ENCODE results near the gene ILKAP.
A peak's percentile ranks its signal among the peaks of the same experiment; 100 is the strongest.

The ILKAP gene, protein sequence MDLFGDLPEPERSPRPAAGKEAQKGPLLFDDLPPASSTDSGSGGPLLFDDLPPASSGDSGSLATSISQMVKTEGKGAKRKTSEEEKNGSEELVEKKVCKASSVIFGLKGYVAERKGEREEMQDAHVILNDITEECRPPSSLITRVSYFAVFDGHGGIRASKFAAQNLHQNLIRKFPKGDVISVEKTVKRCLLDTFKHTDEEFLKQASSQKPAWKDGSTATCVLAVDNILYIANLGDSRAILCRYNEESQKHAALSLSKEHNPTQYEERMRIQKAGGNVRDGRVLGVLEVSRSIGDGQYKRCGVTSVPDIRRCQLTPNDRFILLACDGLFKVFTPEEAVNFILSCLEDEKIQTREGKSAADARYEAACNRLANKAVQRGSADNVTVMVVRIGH

DNA sequence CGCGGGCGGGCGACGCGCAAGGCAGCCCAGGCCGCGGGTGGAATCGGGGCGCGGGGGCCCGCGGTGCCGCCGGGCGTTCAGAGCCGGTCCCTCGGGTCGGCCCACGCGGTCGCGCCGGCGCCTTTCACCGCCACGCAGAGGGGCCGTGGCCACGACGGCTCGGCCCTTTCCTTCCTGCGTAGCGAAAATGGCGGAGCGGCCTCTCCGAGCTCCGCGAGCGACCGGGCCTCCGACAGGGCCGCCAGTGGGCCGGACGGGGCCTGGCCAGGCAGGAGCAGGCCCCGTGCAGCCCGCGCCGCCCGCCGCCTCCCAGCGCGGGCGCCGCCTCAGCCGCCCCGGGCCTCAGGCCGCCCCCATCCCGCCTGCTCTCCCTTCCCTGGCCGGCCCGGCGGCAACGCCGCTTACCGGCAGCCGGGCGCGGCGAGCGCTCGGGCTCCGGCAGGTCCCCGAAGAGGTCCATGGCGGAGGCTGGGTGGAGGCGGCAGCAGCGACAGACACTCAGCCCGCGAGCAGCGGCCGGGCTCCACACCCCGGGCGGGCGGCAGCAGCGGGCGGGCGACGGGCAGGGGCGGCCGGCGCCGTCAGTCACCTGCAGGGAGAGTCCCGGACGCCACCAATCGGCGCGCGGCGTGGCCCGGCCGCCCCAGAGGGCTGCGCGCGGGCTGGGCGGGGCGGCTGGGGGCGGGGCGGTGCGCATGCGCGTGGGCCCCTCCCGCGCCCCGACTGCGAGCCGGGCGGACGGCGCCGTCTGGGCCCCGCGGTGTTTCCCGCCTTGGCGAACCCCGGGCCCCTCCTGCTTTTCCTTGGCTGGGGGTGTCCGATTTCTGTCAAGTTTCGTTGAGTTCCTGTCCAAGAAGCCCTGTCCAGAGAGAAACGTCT, at the start of gene ILKAP:
TSS of gene ILKAP (minus strand) at position 602 of the 879 bp plus-strand sequence. CDS start at position 460, 142 bp downstream.
- peak; percentile 56 for DNase-seq

DNA sequence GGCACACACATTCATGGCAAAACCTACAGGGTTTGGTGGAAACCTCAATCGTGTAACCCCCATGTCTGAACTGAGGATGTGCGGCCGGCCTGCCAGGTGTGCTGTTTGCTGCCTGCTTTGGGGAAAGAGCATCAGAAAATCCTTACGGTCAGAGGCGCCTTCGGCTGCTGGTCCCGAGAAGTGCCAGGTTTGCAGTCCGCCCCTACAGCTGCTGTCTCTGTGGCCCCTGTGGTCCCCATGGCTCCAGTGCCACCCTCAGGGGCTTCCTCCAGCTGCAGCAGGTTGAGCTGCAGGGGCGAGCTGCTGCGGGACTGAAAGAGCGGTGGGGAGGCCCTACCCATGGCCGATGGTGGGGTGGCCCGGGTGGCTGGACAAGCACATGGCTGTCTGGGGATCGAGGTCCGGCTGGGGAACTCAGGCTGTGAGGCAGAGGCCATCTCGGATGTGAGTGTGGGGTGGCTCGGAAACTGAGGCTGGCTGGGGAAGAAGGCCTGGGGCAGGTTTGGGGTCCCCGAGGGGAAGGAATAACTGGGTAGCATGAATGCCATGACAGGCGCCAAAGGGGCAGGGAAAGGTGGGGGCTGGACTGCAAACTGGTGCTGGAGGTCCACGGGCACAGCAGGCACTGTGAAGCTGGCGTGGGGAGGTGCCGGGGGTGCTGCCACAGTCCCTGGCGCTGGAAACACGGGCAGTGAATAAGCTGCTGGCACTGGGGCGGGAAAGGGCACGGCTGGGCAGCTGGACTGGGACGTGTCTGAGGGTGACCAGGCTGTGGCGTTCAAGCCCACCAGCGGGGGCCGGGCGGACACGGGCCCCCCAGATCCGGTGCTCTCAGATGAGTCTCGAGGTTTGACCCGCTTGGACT, 49.5 kb upstream of the ILKAP start:
- DNase-seq: no peak

DNA sequence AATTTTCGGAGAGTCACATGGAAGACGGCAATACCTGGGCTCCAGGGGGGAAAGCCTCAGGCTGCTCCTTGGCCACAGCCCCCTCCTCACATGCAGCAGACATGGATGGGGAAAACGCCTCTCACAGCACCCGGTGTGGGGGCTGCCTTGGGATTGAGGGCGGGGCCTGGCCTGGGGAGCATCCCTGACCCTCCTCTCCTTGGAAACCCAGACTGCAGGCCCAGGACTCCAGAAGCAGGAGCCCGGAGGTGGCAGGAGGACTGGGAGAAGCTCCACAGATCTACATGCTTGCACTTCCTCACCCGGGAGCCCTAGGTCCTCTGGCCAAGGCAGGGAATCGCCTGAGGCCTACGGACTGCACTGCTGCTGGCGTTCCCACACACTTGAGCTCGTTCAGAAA, 48.5 kb upstream of the ILKAP start:
- no peak for DNase-seq

DNA sequence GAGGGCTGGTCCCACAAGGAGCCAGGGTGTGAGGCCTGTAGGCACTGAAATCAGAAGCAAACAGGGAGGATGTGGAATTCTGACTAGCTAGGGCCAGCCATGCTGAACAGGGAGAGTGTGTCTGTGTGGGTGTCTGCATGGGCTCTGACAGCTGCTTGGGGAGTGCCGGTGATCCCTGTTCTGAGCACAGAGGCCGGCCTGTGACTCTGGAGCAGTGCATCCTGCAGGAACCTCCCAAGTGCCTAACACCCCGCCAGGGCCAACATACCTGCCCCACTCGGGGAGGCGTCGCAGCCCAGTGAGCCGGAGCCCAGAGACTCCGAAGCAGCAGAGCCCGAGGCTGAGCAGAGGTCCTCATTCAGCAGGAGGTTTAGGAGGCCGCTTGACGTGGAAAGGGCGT, 47.8 kb upstream of the ILKAP start:
- no peak for DNase-seq

DNA sequence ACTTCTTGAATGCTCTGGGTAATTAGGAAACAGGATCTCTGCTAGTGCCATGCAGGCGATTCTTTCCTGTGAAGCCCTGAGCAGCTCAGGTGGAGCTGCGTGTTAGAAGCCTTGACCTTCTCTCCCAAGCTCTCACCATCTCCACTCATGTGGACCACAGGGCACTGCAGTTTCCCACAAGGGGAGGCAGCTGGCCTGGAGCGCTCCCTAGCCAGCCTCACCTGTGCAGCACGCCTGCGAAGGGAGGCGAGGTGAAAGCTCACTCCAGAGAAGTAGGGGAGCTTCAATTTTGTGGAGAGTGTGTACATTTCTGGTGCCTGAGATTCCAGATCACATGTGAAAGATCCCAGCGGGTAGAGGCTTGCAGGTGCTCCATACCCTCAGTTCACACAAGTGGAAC, 47.4 kb upstream of the ILKAP start:
- DNase-seq: no peak

DNA sequence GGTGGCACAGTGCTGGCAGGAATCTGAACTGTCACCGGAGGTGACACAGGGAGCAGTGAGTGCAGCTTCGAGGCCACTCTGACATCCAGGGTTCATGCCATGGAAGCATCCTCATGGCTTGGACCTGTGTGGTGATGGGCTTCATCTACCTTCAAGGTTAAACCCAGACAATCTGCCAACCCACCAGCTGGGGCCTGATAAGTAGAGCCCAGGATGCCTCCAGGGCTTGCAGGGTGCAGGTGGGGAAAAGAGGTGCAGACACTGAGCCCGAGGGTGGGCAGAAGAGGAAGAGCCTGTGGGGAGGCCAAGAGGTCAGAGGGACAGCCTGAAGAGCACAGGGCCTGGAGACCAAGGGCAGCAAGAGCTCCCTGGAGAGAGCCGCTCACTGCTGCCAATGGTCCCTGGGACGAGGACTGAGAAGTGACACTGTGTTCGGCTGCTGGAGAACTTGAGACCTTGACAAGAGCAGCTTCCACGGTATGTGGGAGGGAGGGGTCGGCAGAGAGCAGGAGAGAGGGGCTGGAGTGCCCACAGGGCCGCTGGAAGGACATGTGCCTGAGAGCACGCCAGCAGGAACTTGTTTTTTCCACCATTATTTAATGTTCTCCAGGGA, 44.5 kb upstream of the ILKAP start:
- DNase-seq: no peak

DNA sequence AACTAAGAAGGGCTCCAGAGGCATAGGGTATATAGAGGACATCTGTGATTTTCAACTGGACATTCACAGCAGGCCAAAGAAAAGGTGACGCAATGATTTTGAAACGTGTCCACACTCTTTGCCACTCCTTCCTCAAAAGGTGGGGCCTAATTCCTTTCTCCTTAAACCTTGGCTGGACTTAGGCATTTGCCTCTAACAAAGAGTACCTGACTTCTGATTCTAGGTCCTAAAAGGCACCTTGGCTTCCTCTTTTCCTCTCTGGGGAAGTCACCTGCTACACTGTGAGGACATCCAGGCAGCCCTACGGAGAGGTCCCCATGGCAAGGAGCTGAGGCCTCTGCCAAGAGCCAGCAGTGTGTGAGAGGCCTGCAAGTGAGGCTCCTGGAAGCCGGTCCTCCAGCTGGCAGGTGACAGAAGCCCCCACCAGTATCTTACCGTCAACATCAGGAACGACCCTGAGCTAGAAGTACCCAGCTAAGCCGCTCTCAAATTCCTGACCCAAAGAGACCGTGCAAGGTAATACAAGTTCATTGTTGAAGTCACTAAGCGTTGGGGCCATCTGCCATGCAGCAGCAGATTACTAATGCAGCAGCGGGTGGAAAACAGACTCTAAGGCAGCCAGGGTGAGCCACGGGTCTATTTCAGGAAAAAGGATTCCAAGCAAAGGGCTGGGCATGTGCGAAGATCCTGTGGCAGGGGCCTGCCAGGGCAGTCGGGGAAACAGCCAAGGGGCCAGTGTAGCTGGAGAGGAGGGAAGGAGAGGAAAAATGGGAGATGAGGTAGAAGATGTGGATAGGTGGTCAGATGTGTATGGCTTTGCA, 43.7 kb upstream of the ILKAP start:
- no peak for DNase-seq

DNA sequence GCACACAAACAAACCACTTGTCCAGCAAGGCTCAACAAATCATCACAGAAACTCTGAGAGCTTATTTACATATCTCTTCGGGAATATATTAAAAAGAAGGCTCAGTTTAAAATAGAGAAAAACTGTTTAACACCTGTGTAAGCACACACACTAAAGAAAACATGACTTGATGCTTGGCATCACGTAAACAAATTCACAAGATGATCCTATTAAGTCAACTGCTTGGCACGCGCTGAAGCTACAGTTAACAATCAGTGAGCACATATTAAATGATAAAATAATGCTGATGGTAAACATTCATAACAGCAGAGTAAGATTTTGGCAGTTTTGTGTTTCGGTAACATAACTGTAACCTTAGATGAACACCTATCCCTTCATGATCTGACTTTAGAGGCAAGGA, 40.7 kb upstream of the ILKAP start:
- no peak for DNase-seq

DNA sequence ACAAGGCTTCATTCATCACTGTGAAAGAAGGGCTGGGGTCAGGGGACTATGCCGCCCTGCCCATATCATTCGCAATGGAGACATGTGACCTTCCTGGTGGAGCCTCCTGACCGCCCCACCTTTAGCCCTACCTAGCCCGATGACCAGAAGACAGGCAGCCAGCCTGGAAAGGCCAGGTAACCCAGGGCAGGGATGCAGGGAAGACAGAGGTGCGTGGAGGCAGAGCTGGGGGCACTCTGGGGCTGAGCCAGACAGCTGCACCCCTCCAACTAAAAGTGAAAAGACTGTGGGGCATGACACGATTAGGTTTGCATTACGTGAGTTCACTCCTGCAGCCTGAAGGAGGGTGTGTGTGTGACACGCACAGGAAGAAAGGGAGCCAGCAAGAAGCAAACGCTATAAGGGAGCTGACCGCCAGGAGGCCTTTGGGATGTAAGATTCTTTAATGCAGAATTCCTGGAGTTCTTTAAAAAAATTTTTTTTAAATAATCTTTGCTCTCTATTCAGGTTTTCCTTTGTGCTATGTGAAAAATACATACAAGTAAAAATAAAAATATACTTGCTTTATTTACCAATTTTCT, 40.1 kb upstream of the ILKAP start:
- DNase-seq: no peak

DNA sequence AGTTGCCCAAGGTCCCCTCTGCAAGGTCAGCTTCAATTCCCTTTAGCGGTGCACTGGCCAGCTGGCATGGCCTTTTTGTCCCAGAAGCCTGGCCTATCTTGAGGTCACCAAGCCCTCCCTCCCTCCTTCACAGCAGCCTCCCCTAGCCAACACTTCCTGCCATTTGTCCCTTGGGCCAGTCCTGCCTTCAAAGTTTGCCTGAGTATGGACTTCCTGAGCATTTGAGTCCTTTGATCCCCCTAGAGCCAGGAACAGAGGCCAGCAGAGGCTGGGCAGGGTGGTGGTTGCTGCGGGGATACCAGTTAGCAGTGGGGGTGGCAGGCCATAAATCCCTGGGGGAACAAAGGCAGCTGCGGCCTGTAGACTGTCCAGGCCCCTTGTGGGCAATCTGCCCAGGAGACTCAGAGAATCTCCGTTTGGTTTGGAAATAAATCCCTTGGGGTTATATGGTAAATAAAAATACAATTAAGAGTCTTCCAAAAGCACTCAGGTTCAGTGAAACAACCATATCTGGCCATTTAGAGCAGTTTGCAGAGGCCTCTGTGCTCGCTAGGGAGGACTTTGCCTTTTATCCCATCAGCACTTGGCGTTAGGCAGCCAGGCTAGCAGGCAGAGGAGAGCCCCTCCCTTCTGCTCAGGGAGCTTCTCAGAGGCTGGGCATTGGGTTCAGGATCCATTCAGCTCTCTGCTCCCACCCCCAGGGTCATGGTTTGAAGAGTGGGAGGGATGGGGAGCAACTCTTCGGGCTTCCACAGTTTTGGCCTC, 39.4 kb upstream of the ILKAP start:
- no peak for DNase-seq

DNA sequence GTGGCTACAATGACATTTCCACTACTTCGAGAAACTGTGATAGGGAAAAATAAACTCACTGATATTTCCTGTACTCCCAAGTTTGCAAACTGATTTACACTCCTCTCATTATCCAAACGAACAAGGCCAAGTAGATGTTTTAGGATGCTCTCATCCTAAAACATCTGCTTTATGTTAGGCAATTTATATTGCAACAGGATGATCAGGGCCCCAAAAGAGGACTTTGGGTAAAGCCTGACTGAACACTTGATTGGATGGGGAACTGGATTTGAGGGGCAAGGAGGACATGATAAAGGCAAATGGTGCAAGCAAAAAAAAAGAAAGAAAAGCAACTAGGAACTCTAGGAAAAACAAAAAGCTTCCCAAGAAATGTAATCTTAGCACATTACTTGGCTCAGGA, 38.5 kb upstream of the ILKAP start:
- no peak for DNase-seq

DNA sequence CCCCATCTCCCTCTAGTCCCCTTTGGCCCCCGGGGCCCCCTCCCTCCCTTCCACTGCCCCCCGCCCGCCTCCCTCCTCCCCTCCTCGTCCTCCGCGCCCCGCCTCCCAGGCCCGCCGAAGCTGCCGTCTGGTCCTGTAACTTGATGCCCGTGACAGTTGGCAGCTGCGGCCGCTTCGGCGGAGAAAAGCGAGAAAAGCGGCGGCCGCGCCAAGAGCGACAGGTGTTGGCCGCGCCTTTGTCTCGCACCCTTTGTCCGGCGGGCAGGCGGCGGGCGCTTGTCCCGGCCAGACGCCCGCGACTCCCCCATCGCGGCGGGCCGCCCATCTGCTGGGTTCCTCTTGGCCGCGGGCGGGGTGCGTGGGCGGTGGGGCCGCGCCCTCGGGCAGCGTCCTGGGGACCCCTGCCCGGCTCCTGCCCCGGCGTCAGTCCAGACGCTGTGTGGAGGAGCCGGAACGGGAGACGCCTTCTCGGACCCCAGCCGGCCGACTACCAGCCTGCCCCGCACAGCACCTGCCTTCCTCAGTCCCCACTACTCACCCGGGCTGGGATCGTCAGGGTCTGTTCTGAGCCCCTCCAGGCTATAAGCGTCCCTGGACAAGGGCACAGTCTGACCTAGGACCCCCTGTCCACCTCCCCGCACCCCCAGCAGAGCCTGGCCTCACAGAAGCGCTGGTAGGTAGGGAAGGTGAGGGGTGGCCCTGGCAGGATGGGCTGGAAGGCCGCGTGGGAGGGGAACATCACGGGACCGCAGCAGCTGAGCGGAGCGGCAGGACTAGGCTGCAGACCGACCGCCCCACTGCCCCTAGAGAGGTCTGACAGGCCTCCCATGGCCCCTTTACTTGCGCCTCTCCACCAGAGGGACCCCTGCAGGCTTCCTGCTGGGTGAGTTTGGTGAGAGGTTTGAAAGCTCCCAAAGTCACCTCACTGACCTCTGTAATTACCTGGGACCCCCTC, 37.5 kb upstream of the ILKAP start:
- peak; percentile 30 for DNase-seq

DNA sequence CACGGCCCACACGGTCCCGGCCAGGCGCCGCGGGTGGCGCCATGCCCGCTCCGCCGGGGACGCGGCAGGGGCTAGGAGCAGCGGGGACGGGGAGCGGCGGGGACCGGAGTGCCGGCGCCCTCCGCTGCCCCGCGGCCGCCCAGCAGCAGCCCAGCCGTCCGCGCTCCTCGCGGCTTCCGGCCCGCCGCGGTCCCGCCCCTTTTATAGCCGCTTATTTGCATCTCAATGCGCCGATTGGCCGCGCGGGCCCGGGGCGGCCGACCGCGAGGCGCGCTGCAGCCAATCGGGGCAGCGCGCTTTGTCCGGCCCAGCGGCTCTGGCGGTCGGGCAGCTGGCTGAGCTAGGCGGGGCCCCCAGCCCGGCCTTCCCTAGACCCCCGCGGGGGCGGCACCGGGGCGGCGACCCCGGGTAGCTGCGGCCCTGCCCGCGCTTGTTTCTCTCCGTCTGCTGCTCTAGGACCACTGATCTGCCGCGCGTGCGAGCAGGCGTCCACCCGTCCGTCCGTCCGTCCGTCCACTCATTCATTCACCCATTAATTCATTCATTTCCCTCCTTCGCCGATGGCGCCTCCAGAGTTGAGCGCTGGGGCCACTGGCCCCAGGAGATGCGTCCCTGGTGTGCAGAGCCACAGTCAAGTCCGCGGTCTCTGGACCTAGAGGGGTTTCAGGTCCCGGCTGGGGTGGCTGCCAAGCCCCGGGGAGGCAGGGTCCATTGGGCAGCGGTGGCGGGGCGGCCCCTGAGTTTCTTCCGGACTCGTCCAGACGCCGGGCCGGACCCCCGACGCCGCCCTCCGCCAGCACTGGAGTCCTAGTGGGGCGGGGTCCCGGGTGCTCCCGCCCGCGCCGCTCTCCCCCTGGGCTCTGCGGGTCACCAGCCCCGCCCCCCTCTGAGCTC, 36.6 kb upstream of the ILKAP start, which contains the start of gene HES6:
TSS of gene HES6 (minus strand) at position 176 of the 894 bp plus-strand sequence. CDS start at position 43, 133 bp downstream.
- peak; percentile 75 for DNase-seq

DNA sequence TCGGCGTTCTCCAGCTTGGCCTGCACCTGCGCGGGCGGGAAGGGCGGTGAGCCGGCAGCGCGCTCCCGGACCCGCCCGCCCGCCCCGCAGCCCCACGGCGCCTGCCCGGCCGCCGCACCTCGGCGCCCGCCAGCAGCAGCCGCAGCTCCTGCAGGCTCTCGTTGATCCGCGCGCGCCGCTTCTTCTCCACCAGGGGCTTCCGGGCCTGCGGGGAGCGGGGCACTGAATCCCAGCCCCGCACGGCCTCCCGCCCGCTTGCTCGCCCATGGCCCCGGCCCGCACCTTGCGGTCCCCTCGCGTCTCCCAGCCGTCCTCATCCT, 36.0 kb upstream of the ILKAP start:
- no peak for DNase-seq

DNA sequence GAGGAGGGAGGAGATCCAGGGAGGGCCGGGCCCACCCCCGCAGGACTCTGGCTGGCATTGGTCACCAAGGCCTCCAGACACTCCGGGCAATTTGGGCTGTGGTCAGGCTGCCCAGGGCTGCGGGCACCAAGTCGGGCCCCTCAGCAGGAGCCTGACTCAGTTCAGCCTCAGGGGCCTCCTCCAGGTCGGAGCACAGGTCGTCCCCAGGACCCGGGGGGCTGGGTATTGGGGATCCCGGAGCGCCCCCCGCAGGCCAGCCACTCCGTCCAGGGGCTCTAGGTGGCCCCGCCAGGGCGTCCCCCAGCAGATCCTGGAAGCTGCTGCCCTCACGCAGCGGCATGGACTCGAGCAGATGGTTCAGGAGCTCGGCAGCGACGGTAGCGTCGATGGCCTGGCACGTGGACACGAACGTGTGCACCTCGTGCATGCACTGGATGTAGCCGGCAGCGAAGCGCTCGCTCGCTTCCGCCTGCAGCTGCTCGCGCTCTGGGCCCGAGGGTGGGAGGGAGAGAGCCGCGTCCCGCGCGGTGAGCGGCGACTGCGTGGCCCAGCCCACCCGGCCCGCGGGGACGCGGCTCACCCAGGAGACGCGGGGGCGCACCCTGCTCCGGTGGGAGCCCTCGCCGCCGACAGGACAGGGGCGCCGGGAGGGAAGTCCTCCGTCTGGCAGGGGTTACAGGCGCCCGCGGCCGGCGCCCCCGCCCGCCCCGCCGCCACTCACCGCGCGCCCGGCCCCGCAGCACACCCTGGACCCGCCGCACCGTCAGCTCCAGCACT, 35.5 kb upstream of the ILKAP start:
- DNase-seq: peak; percentile 16

DNA sequence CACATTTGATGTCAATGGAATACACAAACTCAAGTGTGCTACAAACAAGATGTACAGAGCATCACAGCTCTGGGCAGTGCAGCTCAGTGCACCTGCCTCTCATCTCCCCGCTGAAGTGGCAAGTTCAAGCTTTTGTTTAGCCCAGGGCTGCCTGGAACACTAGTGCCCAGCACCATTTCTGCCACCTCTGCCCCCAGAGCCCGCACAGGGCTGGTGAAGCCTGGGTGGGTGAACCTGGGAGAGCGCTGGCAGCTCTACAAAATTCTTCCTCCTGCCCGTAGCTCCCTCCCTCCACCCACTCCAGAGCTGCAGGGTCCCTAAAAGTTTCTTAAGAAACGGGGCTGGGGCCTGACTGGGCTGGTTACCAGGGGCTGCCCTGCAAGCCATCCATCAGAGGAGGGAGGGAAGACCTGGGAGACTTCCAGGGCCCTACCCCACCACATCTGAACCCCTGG, 34.8 kb upstream of the ILKAP start:
- no peak for DNase-seq

DNA sequence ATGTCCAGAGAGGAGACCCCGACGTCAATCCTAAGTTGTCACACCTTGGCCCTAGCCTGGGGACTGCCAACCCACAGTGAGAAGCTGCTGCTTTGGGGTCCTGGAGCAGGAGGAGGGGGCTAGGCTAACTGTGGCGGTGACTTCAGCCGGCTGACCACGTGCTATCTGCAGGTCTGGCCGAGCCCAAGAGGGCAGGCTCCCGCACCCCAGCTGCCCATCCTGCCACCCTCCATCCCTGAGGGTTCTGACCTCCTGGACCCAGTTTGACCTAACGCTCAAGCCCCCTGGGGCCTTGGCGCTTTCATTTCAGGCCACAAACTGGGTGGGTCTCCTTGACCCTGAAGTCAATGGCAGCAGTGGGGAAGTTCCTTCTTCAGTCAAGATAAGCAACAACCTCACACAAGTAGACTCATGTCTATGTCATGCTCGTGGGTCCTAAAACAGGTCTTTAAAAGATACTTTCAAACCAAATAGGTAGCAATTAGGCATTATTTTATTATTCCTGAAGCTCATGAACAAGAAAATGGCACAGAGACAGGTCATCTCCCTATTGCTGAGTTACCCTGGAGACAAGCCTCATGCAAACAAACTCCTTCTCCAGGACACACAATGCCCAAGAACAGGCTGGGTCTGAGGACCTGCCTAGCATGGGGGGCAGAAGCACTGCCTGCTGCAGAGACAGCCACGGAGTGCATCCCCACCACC, 34.1 kb upstream of the ILKAP start:
- no peak for DNase-seq
